Stomach smooth muscle (tissue), 2 donors: ENCODE results near the gene KLHL8.
A peak's percentile ranks its signal among the peaks of the same experiment; 100 is the strongest.

Experiments
- H3K27ac ChIP-seq: one replicate; pipeline ENCODE4 v1.7.0; 2013; ENCODE audit warnings: mild to moderate bottlenecking, low read length, inconsistent platforms
- H3K27me3 ChIP-seq, 2 donors: one replicate each; pipeline ENCODE4 v1.7.0; 2013; ENCODE audit warnings: low read length in 2 of 2; ENCODE audit not compliant: insufficient read depth in 2 of 2, control insufficient read depth in 1 of 2
- H3K36me3 ChIP-seq, 2 donors: one replicate each; pipeline ENCODE4 v1.7.0; 2013; ENCODE audit warnings: low read length in 2 of 2; ENCODE audit not compliant: control insufficient read depth in 2 of 2, insufficient read depth in 2 of 2
- H3K4me1 ChIP-seq: one replicate; pipeline ENCODE4 v1.7.0; 2013; ENCODE audit warnings: low read length; ENCODE audit not compliant: control insufficient read depth, insufficient read depth
- H3K4me3 ChIP-seq, 2 donors: one replicate each; pipeline ENCODE4 v1.7.0; 2013; ENCODE audit warnings: low read length in 2 of 2
- H3K9ac ChIP-seq, 2 donors: one replicate each; pipeline ENCODE4 v1.7.0; 2013; ENCODE audit warnings: low read length in 2 of 2, mild to moderate bottlenecking in 1 of 2
- H3K9me3 ChIP-seq, 2 donors: one replicate each; pipeline ENCODE4 v1.7.0; 2013; ENCODE audit warnings: low read length in 2 of 2; ENCODE audit not compliant: control insufficient read depth in 2 of 2
- donor health status: healthy.
- donor health status: Pancreatic carcinoma.

The KLHL8 gene

GRCh38 chr4:87220094-87220822 is at the start of gene KLHL8:
TSS of gene KLHL8 (minus strand) at chr4:87220618. CDS start at chr4:87195539, 25,079 bp downstream.
- peaks cover 13% of the 10 kb centered on the region for H3K4me1 ChIP-seq
- peak within 1 kb of the TSS; percentile 97 to 99 for H3K4me3 ChIP-seq
- H3K9ac ChIP-seq: peak within 1 kb of the TSS; percentile 80 to 82
- no peaks in the 10 kb centered on the region for H3K9me3 ChIP-seq
- H3K27me3 ChIP-seq: no peaks in the 10 kb centered on the region
- H3K27ac ChIP-seq: peak within 1 kb of the TSS; percentile 71
- H3K36me3 ChIP-seq: no peaks in the 10 kb centered on the region

DNA sequence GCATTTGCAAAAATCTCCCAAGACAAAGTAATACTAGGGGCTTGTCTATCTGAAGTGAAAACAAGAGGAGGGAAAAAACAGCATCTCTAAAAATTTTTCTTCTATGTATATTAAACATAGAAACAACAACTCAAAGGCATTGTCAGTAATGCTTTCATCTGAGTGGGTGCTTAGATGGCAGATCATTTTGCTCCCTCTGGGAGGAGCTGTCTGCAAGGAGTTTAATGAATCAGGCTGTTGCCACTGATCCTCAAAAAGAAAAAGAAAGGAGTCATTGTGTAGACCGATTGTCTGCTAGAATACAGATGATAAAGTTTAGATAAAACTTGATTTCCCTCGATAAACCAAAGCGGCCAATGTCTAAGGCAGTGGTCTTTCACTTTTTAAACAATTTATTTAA is 49.7 kb upstream of the KLHL8 start:
- no peak overlapping the region for H3K4me3 ChIP-seq
- H3K27me3 ChIP-seq: no peaks in the 10 kb centered on the region
- H3K9me3 ChIP-seq: no peaks in the 10 kb centered on the region
- H3K36me3 ChIP-seq: no peaks in the 10 kb centered on the region
- H3K4me1 ChIP-seq: no peaks in the 10 kb centered on the region
- no peak overlapping the region for H3K27ac ChIP-seq
- H3K9ac ChIP-seq: no peak overlapping the region

DNA sequence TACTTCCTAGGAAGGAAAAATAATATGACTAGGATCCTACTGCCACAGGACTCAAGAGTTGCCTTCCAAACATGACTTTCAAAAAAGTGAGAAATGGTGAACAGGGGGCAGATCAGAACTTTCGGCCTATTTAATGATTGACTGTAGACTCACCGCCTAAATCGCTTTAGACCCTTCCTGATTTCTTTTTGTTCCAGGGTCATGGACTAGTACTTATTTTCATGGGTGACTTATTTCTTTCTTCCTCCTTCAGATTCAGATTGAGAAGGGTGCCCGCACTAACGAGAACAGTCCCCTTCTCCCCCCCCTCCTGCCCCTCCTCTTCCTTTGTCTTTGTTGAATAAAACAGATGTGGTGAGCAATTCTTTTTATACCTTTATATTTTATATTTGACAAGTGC is 48.0 kb upstream of the KLHL8 start:
- H3K4me3 ChIP-seq: no peak overlapping the region
- no peaks in the 10 kb centered on the region for H3K9me3 ChIP-seq
- H3K9ac ChIP-seq: no peak overlapping the region
- H3K36me3 ChIP-seq: no peaks in the 10 kb centered on the region
- no peak overlapping the region for H3K27ac ChIP-seq
- H3K4me1 ChIP-seq: no peaks in the 10 kb centered on the region
- H3K27me3 ChIP-seq: no peaks in the 10 kb centered on the region

- Histone ChIP-seq H3K4me1 (no peaks in the 10 kb centered on the region), H3K36me3 (no peaks in the 10 kb centered on the region), H3K27ac (no peak overlapping the region), H3K9me3 (no peaks in the 10 kb centered on the region), H3K4me3 (no peak overlapping the region), H3K27me3 (no peaks in the 10 kb centered on the region), H3K9ac (no peak overlapping the region)
These were observed 46.6 kb upstream of the KLHL8 start for GRCh38 chr4:87266986-87267385.

- no peaks in the 10 kb centered on the region for H3K9me3 ChIP-seq
- no peak overlapping the region for H3K4me3 ChIP-seq
- H3K27ac ChIP-seq: no peak overlapping the region
- H3K27me3 ChIP-seq: no peaks in the 10 kb centered on the region
- no peak overlapping the region for H3K9ac ChIP-seq
- H3K36me3 ChIP-seq: no peaks in the 10 kb centered on the region
- H3K4me1 ChIP-seq: no peaks in the 10 kb centered on the region
These were observed 42.5 kb upstream of the KLHL8 start for GRCh38 chr4:87262886-87263285.

DNA sequence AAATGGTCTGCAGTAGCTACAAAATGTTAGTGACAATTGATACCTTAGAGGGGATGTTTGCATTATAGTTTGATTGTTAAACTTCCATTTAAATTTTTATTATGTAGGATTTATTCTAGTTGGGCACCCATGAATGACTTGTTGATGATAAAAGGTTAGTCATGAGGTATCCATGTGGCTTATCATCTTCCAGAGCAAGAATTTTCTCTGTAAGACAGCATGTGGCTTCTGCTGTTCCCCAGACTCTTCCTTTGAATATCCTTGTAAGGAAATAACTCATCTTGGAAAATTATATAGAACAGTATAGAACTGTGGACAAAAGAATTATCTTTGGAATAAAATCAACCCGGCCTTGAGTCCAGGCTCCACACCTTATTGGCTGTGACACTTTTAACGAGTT is 40.1 kb upstream of the KLHL8 start:
- Histone ChIP-seq H3K4me1 (no peaks in the 10 kb centered on the region), H3K9ac (no peak overlapping the region), H3K4me3 (no peak overlapping the region), H3K9me3 (no peaks in the 10 kb centered on the region), H3K27ac (no peak overlapping the region), H3K27me3 (no peaks in the 10 kb centered on the region), H3K36me3 (no peaks in the 10 kb centered on the region)

GRCh38 chr4:87258677-87259076 is 38.3 kb upstream of the KLHL8 start:
- Histone ChIP-seq H3K27ac (no peak overlapping the region), H3K4me1 (no peaks in the 10 kb centered on the region), H3K9ac (no peak overlapping the region), H3K27me3 (no peaks in the 10 kb centered on the region), H3K4me3 (no peak overlapping the region), H3K9me3 (no peaks in the 10 kb centered on the region), H3K36me3 (no peaks in the 10 kb centered on the region)

GRCh38 chr4:87257523-87257922 is 37.1 kb upstream of the KLHL8 start:
- H3K4me1 ChIP-seq: no peaks in the 10 kb centered on the region
- H3K9me3 ChIP-seq: no peaks in the 10 kb centered on the region
- H3K36me3 ChIP-seq: no peaks in the 10 kb centered on the region
- H3K9ac ChIP-seq: no peak overlapping the region
- no peak overlapping the region for H3K27ac ChIP-seq
- H3K4me3 ChIP-seq: no peak overlapping the region
- no peaks in the 10 kb centered on the region for H3K27me3 ChIP-seq

DNA sequence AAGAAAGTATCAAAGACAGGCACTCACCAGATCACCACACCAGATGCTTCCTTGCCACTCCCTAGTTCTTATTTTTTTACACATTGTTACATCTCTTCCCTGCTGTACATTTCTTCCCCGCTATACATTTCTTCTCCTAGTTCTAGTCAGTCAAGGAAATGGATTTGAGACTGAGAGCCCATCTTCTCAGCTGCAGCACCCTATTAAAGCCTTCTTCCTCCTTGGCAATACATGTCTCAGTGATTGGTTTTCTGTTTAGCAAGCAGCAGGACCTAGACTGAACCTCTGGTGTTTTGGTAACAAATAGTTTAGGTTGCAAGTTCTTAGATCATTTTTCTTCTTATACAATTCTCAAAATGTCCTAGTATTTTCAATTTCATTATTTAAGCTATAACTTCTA is 35.3 kb upstream of the KLHL8 start:
- H3K4me1 ChIP-seq: no peaks in the 10 kb centered on the region
- no peaks in the 10 kb centered on the region for H3K36me3 ChIP-seq
- H3K27me3 ChIP-seq: no peaks in the 10 kb centered on the region
- H3K27ac ChIP-seq: no peak overlapping the region
- H3K4me3 ChIP-seq: no peak overlapping the region
- no peaks in the 10 kb centered on the region for H3K9me3 ChIP-seq
- H3K9ac ChIP-seq: no peak overlapping the region

DNA sequence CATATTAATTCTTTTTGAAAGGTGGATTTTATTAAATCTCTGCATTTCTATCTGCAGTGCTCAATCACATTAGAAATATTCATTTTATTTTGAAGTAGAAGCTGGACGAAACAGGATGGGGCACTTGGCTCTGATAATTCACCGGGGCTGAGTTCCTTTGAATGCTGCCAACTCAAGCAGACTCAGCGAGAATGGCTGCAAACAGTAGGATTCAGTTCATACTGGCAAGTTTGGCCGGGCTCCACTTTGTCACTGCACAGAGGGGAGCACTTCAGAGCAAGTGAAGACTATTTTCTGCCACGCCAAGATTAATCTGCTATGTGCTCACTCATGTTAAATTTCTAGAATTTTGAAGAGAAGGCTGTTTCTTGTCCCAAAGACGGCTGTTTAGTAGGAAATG is 30.7 kb upstream of the KLHL8 start:
- Histone ChIP-seq H3K27ac (no peak overlapping the region), H3K36me3 (no peaks in the 10 kb centered on the region), H3K4me1 (no peaks in the 10 kb centered on the region), H3K9ac (no peak overlapping the region), H3K4me3 (no peak overlapping the region), H3K27me3 (no peaks in the 10 kb centered on the region), H3K9me3 (peaks cover 0 to 3% of the 10 kb centered on the region in 2 donors)

DNA sequence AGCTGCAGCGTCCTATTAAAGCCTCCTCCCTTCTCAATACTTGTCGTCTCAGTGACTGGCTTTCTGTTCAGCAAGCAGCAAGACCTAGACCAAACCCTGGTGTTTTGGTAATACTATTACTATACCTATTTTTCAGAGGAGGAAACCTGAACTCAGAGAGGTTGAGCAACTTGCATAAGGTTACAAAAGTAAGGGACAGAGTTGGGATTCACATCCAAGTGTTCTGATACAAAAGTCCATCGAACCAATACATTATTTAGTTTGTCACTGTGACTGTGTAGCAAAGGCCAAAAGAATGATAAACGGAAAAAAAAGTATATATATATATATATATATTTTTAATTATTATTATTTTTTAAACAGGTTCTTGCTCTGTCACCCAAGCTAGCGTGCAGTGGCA is 29.9 kb upstream of the KLHL8 start:
- H3K4me3 ChIP-seq: no peak overlapping the region
- no peaks in the 10 kb centered on the region for H3K27me3 ChIP-seq
- no peaks in the 10 kb centered on the region for H3K36me3 ChIP-seq
- H3K9me3 ChIP-seq: peaks cover 0 to 3% of the 10 kb centered on the region in 2 donors
- no peaks in the 10 kb centered on the region for H3K4me1 ChIP-seq
- no peak overlapping the region for H3K27ac ChIP-seq
- H3K9ac ChIP-seq: no peak overlapping the region
